ENCODE data around the gene SPEM3.

The SPEM3 gene

GRCh38 chr17:7437950-7438614 is 9.4 kb downstream of the SPEM3 start:
- Histone ChIP-seq H3K36me3 (ENCODE audit: insufficient read depth, low read length) (no peaks in the 10 kb centered on the region), H3K4me1 (ENCODE audit: insufficient read depth, low read length) (peaks cover 4% of the 10 kb centered on the region), H3K9ac (ENCODE audit: low read depth, low read length) (peak overlapping the region; percentile 64), H3K9me3 (ENCODE audit: control insufficient read depth, insufficient read depth, low read length) (no peaks in the 10 kb centered on the region)

DNA sequence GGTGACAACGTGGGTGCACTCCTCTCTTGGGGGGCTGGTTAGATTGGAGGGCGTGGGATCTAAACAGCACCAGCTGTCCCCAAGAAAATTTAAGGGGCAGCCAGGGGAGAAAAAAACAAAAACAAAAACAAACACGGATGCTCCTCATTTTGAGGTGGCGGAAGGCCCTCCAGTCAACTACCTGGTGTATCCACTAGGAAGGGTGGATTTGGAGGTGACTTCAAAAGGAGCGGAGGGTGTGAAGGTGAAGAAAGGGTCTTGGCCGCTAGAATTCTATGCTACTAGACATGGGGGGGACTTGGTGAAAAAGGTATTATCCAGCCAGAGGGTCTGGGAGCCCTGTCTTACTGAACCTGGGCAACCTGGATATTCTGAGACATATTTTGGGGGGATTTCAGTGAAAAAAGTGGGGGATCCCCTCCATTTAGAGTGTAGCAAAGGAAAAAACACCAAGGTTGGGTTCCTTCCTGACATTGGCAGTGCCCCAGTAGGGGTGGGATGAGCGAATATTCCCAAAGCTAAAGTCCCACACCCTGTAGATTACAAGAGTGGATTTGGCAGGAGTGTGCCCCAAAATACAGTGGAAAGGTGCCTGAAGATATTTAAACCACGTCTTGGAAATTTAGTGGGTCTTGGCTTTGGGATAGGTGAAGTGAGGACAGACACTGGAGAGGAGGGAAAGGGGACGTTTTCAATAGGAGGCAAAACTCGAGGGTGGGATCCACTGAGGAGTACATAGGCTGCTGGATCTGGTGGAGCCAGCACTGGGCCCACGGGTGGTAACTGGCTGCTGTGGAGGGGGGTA is 10.2 kb downstream of the SPEM3 start:
- Histone ChIP-seq H3K36me3 (ENCODE audit: insufficient read depth, low read length) (no peaks in the 10 kb centered on the region), H3K9me3 (ENCODE audit: control insufficient read depth, insufficient read depth, low read length) (no peaks in the 10 kb centered on the region), H3K9ac (ENCODE audit: low read depth, low read length) (peak overlapping the region; percentile 64), H3K4me1 (ENCODE audit: insufficient read depth, low read length) (peaks cover 4% of the 10 kb centered on the region)

DNA sequence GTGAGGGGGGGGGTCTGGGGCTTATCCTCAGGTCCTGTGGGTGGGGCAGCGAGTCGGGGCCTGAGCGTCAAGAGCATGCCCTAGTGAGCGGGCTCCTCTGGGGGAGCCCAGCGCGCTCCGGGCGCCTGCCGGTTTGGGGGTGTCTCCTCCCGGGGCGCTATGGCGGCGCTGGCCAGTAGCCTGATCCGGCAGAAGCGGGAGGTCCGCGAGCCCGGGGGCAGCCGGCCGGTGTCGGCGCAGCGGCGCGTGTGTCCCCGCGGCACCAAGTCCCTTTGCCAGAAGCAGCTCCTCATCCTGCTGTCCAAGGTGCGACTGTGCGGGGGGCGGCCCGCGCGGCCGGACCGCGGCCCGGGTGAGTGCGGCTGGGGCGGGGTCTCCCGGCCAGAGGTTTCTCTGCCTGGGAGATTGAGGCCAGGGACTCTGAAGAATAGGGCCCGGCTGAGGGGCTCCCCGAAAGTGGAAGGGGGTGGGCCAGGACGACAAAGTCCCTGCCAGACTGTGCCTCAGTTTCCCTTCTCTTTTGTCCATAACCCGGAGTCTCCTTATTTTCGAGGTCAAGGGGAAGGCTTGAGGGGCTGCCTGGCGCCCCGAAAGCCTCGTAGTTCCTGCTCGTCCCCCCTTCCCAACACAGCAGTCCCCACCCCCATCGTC is 10.9 kb downstream of the SPEM3 start, which contains the start of gene FGF11:
TSS of gene FGF11 (plus strand) at position 51 of the 651 bp plus-strand sequence. CDS start at position 160, 109 bp downstream.
- H3K4me1 ChIP-seq (ENCODE audit: insufficient read depth, low read length), result peaks cover 8% of the 10 kb centered on the region
- H3K9ac ChIP-seq (ENCODE audit: low read depth, low read length), result peak within 1 kb of the TSS; percentile 64
- no peaks in the 10 kb centered on the region for H3K36me3 ChIP-seq (ENCODE audit: insufficient read depth, low read length)
- H3K9me3 ChIP-seq (ENCODE audit: control insufficient read depth, insufficient read depth, low read length), result no peaks in the 10 kb centered on the region

DNA sequence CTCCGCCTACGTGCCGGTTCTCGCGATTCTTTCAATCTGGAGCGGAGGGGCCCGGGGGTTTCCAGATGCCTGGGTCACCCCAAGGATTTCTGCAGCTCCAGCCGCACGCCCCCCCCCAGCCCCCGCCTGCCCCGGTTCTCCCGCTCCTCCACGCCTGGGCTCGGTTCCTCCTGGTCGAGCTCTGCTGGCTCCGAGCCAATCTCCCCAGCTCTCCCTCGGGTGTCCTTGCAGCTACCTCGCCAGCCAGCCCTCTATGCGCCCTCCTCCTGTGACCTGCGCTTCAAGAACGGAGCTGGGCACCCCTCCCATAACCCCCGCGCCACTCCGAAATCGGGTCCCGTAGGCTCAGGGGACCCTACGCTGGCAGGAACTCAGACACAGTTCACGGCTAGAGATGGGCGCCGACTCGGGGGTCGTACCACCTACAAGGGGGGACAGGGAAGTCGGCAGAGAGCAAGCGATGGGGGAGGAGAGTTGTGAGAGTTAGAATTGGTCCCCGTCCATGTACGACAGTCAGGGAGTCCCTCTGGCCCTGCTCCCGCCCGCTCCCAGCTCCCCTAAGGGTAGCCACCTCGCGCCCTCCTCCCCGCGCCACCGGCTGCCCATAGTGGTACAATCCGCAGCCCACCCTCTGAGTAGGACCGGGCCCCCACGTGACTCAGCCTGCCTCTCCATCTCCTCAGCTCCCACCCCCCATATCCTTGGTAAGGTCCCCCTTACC is 11.6 kb downstream of the SPEM3 start:
- Histone ChIP-seq H3K4me1 (ENCODE audit: insufficient read depth, low read length) (peaks cover 9% of the 10 kb centered on the region), H3K9ac (ENCODE audit: low read depth, low read length) (peak overlapping the region; percentile 64)

DNA sequence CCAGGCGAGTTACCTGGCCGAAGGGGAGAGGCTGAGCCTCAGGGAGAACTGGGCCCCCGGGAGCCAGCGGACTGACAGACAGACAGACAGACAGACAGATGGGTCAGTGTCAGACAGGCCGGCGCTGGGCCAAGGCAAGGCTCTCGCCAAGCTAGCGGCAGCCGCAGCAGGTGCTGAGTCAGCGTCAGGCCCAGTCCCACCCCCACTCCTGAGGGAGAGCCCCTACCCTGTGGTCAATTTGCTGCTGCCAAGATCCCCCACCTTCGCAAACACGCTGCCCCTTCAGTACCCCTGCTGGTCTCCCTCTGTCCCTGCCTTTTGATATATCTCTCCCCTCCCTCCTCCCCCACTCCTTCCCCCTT is 12.2 kb downstream of the SPEM3 start:
- Histone ChIP-seq H3K4me1 (ENCODE audit: insufficient read depth, low read length) (peaks cover 9% of the 10 kb centered on the region), H3K9ac (ENCODE audit: low read depth, low read length) (peak overlapping the region; percentile 64), H3K36me3 (ENCODE audit: insufficient read depth, low read length) (no peaks in the 10 kb centered on the region), H3K9me3 (ENCODE audit: control insufficient read depth, insufficient read depth, low read length) (no peaks in the 10 kb centered on the region)

More for the DNA sequence above, 11.6 kb downstream of the SPEM3 start:
- H3K36me3 ChIP-seq (ENCODE audit: insufficient read depth, low read length), result no peaks in the 10 kb centered on the region
- no peaks in the 10 kb centered on the region for H3K9me3 ChIP-seq (ENCODE audit: control insufficient read depth, insufficient read depth, low read length)

DNA sequence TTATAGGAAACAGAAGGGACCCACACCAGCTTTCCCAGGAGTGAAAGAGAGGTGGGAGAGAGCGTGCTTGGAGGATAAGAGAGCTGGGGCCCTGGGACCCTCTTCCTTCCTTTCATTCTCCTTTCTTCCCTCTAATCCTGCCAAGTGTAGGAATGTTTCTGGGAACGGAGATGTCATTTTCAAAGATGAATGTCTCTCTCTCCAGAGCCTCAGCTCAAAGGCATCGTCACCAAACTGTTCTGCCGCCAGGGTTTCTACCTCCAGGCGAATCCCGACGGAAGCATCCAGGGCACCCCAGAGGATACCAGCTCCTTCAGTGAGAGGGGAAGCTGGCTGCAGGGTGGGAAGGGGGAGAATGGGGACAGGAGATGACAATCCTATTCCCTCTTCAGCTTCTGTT is 12.6 kb downstream of the SPEM3 start:
- Histone ChIP-seq H3K36me3 (ENCODE audit: insufficient read depth, low read length) (no peaks in the 10 kb centered on the region), H3K4me1 (ENCODE audit: insufficient read depth, low read length) (peaks cover 9% of the 10 kb centered on the region), H3K9me3 (ENCODE audit: control insufficient read depth, insufficient read depth, low read length) (no peaks in the 10 kb centered on the region), H3K9ac (ENCODE audit: low read depth, low read length) (peak overlapping the region; percentile 64)

DNA sequence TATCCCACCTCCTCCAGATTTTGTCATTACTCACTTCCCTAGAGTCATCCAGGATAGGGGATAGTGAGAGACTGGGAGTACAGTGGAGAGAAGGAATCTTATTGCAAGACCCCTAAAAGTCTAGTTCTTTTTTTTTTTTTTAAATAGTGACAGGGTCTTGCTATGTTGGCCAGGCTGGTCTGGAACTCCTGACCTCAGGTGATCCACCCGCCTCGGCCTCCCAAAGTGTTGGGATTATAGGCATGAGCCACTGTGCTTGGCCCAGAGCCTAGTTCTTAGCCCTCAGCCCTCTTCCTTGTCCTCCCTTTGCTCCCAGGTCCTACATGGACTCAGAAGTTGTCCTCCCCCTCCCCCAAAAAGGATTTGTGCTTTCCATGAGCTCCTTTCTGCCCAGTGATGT is 13.5 kb downstream of the SPEM3 start:
- Histone ChIP-seq H3K4me1 (ENCODE audit: insufficient read depth, low read length) (peaks cover 9% of the 10 kb centered on the region), H3K36me3 (ENCODE audit: insufficient read depth, low read length) (no peaks in the 10 kb centered on the region), H3K9me3 (ENCODE audit: control insufficient read depth, insufficient read depth, low read length) (no peaks in the 10 kb centered on the region), H3K9ac (ENCODE audit: low read depth, low read length) (no peak overlapping the region)

DNA sequence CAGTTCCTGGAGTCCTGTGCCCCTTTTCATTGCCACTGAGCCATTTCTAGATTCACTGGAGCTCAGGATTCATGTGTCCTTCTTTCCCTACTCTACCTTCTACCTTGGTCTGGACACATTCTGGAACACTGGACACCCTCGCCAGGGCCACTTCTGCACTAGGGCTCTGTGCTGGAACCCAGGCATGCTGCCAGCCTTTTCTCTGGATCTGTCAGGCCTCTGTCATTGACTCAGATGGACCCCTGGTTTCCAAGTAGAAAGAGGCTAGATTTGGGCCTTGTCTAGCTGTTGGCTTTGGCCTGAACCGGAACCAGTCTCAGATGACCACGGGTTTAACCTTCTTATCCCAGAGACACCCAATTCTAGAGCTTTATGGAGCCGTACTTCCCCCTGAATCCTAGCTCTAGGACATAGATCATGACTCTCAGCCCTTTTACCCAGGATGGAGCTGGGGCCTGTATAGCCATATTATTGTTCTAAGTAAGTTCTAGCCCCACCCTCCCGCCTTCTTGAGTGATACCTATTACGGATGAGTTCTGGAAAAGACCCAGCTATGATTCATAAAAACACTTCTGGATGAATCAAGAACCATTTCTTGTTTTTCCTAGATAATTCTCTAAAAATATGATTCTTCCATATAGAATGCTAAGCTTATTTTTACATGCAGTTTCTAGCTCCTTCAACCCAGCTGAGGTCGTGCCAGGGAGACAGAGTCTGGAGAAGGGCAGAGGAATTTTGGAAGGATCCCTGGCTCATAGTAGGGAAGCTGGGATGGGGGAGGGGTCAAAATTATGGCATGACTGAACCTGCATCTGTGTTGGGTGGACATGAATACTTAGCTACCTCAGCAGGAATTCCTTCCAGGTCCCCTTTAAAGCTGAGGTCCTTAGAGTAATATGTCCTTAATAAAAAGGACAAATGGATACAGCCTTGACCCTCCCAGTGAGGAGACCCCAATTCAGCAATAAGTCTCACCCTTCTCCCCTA is 15.1 kb downstream of the SPEM3 start:
- H3K4me1 ChIP-seq (ENCODE audit: insufficient read depth, low read length), result peaks cover 8% of the 10 kb centered on the region
- no peaks in the 10 kb centered on the region for H3K9me3 ChIP-seq (ENCODE audit: control insufficient read depth, insufficient read depth, low read length)
- no peaks in the 10 kb centered on the region for H3K36me3 ChIP-seq (ENCODE audit: insufficient read depth, low read length)
- H3K9ac ChIP-seq (ENCODE audit: low read depth, low read length), result no peak overlapping the region

- Histone ChIP-seq H3K36me3 (ENCODE audit: insufficient read depth, low read length) (no peaks in the 10 kb centered on the region), H3K4me1 (ENCODE audit: insufficient read depth, low read length) (peaks cover 5% of the 10 kb centered on the region; the same call in 1 of the 2 replicates), H3K9me3 (ENCODE audit: control insufficient read depth, insufficient read depth, low read length) (no peaks in the 10 kb centered on the region), H3K9ac (ENCODE audit: low read depth, low read length) (peak within 1 kb of the TSS; percentile 67)
Measured at GRCh38 chr17:7444682-7445618, 16.3 kb downstream of the SPEM3 start, which contains the start of gene CHRNB1. Gene CHRNB1, plus strand, starts transcription at chr17:7445061. Its CDS starts 67 bp downstream, at chr17:7445128.

DNA sequence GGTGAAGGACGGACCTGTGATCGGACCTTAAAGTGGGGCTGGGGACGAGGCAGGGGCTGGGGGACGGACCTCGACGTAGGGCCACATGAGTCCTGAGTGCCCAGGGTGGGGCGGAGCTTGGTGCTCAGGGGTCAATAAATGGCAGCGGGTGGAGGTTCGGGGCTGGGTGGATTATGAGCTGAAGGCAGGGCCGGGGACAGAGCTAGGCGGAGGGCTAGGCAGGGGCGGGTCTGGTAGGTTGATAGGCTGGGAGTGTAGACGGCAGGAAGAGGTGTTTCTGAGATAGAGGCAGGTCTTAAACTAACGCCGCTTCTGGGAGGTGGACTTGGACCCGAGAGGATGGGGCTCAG is 16.9 kb downstream of the SPEM3 start:
- Histone ChIP-seq H3K9ac (ENCODE audit: low read depth, low read length) (peak overlapping the region; percentile 67), H3K4me1 (ENCODE audit: insufficient read depth, low read length) (peaks cover 5% of the 10 kb centered on the region; the same call in 1 of the 2 replicates), H3K9me3 (ENCODE audit: control insufficient read depth, insufficient read depth, low read length) (no peaks in the 10 kb centered on the region), H3K36me3 (ENCODE audit: insufficient read depth, low read length) (no peaks in the 10 kb centered on the region)

GRCh38 chr17:7448461-7448860 is 19.8 kb downstream of the SPEM3 start:
- H3K36me3 ChIP-seq (ENCODE audit: insufficient read depth, low read length), result no peaks in the 10 kb centered on the region
- no peaks in the 10 kb centered on the region for H3K9me3 ChIP-seq (ENCODE audit: control insufficient read depth, insufficient read depth, low read length)
- no peak overlapping the region for H3K9ac ChIP-seq (ENCODE audit: low read depth, low read length)
- 0 out of 2 replicates have a peak, but pooled peaks cover 5% of the 10 kb centered on the region for H3K4me1 ChIP-seq (ENCODE audit: insufficient read depth, low read length)

DNA sequence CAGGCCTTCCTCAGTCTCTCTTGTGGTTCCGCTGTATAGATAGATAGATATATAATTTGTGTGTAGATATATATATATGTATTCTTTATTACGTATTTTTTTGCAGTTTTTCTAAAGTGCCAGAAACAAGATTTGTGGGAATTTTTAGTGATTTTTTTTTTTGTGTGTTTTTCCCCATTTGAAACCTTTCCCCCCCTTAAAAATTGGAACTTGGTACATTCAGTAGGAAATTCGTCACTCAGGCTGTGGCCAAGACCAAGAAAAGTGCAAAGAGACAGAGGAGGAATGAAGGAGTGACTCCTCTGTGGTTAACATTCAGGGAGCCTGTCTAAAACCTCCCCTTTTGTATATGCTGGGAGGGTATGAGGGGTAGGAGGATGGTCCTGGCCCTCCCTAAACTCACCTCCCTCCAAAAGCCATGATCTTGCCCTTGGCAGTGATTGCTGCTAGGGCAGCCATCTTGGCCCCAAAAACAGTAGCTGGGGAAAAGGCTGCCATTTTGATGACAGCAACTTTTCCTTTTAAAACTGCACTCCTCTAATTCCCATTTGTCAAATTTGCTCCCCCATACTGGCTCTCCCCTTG is 31.4 kb downstream of the SPEM3 start:
- H3K36me3 ChIP-seq (ENCODE audit: insufficient read depth, low read length), result no peaks in the 10 kb centered on the region
- H3K9ac ChIP-seq (ENCODE audit: low read depth, low read length), result no peak overlapping the region
- peaks cover 18% of the 10 kb centered on the region; the same call in 1 of the 2 replicates for H3K4me1 ChIP-seq (ENCODE audit: insufficient read depth, low read length)
- H3K9me3 ChIP-seq (ENCODE audit: control insufficient read depth, insufficient read depth, low read length), result no peaks in the 10 kb centered on the region
